Measurements from ENCODE around the gene HSPB8.
"Not testable (repeated sequence)": the region's sequence is repeated elsewhere in the genome, so short reads cannot be mapped to it uniquely, and the experiment has no call there.

HSPB8 gene

DNA sequence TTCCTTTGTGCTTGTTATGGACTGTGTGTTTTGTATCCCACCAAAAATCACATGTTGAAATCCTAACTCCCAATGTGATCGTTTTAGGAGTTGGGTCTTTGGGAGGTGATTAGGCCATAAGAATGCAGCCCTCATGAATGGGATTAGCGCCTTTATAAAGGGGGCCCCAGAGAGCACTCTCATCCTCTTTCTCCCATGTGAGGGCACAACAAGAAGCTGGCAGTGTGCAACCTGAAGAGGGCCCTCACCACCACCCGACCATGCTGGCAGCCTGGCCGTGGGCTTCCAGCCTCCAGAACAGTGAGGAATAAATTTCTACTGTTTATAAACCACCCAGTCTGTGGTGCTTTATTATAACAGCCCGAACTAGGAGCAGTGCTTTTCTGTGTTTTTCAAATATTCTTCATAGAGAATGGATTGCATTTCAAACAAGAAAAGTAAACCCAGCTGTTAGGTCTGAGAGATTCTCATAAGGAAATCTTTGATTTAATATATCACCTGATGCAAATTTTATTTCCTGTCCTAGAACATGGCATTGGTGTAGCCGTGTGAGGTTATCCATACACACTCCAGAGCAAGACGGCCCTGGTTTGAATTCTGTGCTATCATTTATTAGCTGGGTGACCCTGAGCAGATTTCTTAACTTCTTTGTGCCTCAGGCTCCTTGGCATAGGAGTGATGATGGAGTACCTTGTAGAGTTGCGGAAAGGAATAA is 27.8 kb downstream of the HSPB8 start:
- no peak for DNase-seq (ENCODE audit: low read depth, low spot score)

DNA sequence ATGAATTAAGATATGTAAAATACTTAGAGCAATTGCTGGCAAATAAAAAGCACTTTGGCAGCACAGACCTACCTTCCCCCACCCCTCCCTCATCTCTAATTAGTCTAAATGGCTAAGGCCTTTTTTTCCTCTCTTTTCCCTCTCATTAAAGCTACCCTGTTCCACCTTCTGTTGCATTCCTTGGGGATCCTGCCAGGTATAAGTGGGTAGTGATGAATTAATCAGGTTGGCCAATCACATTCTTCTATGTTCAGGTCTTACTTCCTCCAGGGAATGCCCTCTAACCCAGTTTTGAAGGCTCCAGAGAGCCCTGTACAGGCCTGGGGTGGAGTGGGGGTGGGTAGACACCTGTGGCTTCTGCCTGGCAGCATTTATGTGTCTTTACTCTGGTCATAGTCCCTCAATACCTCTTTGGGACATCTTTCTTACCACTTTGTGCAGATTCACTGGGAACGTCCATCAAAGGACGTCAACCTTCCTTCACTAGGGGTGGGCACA is 28.4 kb downstream of the HSPB8 start:
- DNase-seq (ENCODE audit: low read depth, low spot score): no peak

DNA sequence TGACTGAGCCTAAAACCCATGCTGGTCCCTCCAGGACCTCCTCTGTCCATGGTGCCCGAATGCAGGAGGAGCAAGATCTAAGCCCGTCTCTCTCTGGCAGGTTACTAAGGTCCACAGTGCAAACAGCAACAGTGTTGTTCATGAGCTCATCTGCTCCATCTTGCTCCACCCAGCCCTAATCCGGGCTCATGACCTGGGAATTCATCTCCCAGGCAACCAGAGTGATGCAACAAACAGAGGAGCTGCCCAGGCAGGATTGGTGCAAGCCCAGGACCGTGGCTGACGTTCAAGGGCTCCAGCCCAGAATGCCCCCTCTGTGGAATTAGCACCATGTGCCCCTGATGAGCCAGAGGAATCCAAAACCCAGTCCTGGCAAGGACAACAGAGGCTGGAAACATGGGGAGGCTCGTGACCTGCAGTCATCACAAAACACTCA is 29.9 kb downstream of the HSPB8 start:
- no peak for DNase-seq (ENCODE audit: low read depth, low spot score)

DNA sequence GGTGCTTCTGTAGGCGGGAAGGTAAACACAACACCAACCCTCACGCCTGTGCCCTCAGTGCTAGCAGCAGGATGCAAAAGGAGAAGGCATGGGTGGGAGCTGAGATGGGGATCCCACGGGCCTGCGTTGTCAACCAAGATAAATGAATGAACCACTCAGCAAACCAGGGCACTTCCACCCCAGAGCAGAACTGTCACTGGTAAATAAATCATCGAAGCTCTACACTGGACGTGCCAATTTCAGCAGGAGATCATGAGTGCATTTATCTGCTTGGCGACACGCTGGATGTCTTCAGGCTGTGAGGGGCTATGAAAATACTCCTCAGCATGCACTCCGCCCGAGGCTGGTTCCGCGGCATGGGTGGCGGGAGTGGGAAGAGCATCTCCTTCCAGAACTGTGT is 33.2 kb downstream of the HSPB8 start:
- DNase-seq (ENCODE audit: low read depth, low spot score): no peak

DNA sequence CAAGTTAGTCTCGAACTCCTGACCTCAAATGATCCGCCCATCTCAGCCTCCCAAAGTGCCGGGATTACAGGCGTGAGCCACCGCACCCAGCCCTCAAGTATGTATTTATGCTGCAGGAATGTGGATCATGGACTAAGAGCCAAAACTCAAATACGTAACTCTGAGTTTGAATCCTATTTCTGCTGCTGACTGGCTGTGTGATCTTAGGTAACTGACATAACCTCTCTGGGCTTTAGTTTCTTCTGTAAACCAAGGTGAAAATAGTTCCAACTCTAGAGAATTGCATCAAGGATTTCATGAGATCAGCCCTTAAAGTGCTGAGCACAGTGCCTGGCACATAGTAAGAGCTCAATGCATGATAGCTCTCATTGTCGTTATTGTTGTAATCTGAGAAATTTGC is 37.4 kb downstream of the HSPB8 start:
- no peak for DNase-seq (ENCODE audit: low read depth, low spot score)

DNA sequence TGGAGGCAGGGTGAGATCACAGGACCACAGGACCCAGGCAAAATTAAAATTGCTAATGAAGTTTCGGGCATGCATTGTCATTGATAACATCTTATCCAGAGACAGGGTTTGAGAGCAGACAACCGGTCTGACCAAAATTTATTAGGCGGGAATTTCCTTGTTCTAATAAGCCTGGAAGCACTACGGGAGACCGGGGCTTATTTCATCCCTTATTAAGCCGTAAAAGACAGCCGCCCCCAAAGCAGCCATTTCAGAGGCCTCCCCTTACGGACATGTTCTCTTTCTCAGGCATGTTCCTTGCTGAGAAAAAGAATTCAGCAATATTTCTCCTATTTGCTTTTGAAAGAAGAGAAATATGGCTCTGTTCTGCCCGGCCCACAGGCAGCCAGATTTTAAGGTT is 40.1 kb downstream of the HSPB8 start:
- not testable (repeated sequence) for DNase-seq (ENCODE audit: low read depth, low spot score)

DNA sequence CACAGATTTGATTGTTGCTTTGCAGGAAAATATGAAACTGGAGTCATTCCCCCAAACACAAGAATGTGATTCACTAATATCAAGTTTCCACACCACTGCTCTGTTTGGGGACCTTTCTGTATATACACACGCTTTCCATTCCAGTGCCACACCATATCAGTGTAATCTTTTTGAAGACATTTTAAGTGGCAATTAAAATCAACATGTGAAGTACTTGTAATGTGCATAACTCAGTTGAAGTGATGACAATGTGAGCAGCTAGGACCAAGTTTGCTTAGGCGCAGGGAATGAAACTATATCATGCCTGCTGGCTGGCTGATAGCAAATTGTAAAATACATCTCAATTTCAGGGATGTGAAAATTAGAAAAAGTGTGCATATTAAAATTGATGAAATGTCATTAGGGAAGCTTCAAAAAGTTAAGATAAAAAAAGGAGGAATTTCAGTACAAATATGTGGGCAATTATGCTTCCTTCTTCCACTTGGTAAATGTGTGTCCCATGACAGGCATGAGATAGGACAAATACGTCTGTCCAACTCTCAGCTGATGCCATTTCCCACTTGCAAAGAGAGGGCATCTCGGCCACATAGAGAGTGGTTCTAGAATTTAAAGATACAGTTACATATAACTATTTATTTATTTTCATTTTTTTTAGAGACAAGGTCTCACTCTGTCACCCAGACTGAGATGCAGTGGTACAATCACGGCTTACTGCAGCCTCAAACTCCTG is 43.7 kb downstream of the HSPB8 start:
- no peak for DNase-seq (ENCODE audit: low read depth, low spot score)

DNA sequence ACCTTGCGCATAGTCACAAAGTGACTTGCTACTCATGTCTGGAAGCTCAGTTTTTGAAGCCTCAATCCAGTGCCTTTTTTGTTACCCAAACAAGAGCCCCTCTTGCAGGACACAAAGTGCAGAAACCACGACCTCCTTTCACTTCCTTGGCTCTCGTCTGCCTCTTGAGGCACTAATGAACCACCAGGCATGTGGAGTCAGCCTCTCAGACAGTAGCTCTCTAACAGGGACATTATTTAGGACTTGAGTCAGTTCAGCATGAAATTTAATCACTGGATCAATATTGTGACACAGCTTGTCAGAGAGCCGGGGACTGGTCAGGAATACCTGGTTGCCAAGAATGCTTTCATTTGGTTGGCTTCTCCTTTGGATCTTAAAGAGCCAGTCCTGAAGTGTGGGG is 46.7 kb downstream of the HSPB8 start:
- DNase-seq (ENCODE audit: low read depth, low spot score): no peak

DNA sequence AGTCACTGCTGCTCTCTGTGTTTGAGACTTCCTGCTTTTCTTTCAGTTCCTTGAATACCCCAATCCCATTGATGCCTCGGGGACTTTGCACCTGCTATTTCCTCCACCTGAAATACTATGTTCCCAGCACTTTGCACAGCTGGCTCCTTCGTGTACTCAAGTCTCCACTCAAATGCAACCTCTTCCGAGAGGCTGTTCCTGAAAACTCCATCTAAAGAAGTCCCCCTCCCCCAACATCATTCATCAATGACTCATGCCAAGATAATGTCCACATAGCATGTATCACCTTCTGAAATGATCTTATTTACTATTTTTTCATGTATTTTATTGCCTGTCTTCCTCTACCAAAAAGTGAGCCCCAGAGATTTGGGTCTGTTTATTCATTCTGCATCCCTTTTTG is 48.6 kb downstream of the HSPB8 start:
- no peak for DNase-seq (ENCODE audit: low read depth, low spot score)

DNA sequence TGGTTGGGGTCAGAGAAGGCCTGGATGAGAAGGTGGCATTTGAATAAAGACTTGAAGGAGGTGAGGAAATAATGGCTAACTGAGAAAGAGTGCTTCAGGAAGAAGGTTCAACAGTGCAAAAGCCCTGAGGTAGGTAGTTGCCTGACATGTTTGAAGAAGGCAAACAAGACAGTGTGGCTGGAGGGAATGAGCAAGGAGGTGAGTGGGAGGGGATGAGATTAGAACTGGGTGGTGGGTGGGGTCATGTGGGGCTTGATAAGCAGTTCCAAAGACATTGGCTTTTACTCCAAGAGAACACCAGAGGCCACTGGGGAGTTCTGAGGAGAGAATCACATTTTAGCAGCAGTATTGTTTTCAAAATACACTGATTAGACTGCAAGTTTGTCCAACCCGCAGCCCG is 50.5 kb downstream of the HSPB8 start:
- no peak for DNase-seq (ENCODE audit: low read depth, low spot score)

DNA sequence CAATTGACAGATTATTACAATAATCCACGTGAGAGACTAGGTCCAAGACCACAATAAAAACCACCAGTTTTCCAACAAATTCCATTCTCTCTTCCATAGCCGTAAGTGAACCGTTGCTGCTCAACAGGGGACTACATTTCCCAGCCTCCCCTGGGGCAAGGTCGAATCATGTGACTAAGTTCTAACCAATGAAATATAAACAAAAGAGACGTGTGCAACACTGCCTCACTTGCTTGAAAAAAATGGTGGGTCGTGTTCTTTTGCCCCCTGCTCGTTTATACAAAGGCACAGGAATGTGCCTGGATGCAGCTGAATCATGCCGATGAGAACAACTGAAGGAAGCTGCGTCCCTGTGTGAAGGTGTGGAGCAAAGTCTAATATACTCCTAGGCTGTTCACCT is 51.1 kb downstream of the HSPB8 start:
- no peak for DNase-seq (ENCODE audit: low read depth, low spot score)

DNA sequence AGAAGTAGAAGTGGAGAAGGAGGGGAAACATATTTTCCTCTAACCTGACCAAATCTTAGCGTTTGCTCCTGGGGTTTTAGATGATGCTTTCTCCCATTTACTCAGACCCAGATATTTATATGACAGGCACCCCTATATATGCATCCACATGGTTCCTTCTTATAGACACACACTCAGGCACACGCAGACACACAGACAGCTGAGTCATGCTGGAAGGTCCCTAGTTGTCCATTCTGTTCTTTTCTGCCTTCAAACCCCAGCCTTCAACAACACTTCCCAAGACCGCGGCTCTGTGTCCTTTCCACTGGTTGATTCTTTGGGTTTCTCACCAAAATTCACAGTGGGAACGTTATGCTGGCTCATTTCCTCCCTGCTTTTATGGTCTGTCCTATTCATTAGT is 52.1 kb downstream of the HSPB8 start:
- no peak for DNase-seq (ENCODE audit: low read depth, low spot score)

DNA sequence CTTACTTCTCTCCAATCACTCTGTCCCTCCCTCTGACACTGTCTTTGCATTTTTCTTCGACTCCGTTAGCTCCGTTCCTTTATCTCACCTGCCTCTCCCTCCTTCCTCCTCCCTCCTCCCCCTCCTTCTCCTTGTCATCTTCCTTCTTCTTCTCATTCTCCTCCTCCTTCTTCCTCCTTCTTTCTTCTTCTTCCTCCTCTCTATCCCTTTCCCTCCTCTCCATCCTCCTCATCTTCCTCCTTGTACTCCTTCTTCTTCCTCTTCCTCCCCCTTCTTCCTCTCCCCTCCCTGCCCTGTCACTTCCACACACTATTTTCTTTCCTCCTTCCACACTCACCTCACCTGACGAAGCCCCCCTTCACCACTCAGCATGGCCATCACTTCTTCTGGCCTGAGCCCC is 53.0 kb downstream of the HSPB8 start:
- DNase-seq (ENCODE audit: low read depth, low spot score): no peak

DNA sequence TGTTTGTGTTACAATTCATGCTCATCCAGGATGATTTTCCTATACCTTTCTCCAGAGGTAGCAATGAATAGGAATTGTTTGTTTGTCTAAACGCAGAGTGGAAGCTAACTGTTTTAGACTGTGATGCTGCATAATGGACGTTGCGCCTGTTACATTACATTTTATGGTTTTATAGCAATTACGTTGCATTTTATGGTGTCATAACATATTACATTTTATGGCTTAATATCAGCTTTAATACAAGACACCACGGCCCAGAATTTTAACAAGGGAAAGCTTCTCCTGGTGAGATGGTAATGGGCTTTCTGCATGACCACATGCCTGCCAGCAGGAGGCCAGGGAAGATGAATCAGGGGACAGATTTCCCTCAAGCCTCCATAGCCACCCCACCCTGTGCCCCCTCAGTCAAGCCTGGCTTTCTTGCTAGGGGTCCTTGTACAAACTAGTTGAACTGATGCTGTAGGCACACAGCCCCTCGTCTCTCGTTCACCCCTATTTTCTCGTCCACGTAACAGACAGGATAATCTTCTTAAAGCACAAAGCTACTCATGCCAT is 56.5 kb downstream of the HSPB8 start:
- no peak for DNase-seq (ENCODE audit: low read depth, low spot score)

DNA sequence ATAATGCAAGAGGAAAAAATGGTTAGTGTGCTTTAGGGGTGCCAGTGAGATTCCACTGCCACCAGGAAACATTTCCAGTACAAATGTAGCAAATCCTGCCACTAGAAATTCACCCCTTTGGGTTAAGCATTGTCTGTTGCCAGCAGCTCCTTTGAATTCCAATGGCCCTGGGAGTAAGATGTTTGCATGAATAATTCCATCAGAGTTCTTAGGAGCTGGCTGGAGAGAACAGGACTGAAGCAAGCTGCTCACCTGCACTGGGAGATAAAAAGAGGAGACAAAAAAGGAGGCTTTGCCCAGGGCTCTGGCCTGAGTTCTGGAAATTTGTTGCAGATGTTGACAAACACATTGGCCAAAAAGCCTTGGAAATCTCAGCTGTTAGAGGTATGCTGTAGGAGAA is 57.6 kb downstream of the HSPB8 start:
- no peak for DNase-seq (ENCODE audit: low read depth, low spot score)

DNA sequence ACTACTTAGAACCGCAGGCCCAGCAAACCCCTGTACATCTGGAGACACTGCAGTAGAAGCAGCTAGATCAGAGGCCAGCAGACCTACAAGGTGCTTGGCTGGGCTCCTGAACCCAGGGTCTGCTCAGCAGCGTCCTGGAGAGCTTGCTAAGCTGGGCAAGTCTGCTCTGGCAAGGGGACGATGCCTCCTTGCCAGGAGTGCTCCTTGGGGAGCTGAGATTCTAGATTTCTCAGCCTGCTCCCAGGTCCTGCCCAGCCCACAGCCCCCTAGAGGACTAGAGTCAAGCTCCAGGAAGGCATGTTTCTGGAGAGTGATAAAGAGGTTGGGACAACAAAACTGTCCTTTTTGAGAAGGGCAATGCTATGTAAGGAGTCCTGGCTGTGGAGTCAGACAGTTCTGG is 60.3 kb downstream of the HSPB8 start:
- DNase-seq (ENCODE audit: low read depth, low spot score): no peak

DNA sequence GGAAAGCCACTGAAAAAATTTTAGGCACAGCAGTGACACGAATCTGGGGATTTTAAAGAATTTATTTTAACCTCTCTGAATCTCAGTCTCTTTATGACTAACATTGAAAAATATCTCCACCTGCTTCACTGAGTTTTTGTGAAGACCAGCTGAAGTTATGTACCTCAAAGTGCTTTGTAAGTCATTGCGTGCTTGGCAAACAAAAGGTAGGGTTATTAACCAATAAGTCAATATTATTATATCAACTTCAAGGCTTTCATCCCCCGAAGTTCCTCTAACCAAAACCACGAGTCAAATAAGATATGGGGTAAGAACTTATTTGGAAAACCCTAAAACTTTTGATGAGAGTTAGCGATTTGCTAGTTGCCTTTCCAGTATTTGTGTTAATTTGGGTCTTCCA is 62.3 kb downstream of the HSPB8 start:
- no peak for DNase-seq (ENCODE audit: low read depth, low spot score)

DNA sequence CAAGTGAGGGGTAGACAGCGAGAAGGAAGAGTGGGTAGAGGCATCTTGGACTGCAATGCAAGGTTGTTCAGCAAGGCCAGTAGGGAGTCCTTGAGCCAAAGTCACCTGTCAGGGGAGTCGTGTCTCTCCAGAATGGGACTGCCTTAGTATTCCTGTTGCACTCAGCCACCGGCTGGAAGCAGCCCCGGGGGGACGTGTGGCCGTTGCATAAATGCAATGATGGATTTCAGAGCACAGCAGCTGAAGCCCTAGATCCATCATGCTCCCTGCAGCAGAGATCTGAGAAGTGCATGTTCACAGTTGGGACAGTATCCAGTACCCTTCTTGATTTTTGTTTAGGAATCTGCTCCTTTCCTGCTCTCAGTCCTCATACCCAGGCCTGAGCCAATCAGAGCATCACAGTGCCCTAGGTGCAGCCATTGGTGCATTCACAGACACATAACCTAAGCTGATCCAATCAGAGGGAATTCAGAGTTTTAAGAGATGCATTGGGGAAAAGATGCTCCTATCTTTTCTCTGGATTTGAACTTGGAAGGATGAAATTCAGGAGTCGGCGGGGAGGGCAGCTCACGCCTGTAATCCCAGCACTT is 62.9 kb downstream of the HSPB8 start:
- DNase-seq (ENCODE audit: low read depth, low spot score): no peak

Measured in activated CD4-positive, CD25-positive, alpha-beta regulatory T cell treated with anti-CD3 and anti-CD28 coated beads, Interleukin-2, amount 50 U/mL, for 16 hours (primary cell).